Loucy (cell line): ENCODE data around the gene TCHHL1.

Experiments used
- H2AFZ ChIP-seq: fragments of 200-600 bp; sonication (generic); 2 replicates; pipeline ENCODE4 v1.6.0; 2016; ENCODE audit warnings: antibody characterized with exemption, mild to moderate bottlenecking, low read length, moderate library complexity
- H3F3A ChIP-seq: fragments of 200-600 bp; 2 replicates; pipeline ENCODE4 v1.6.0; 2016; ENCODE audit warnings: antibody characterized with exemption, low read depth, mild to moderate bottlenecking
- H3K27me3 ChIP-seq: fragments of 200-600 bp; sonication (generic); 2 replicates; pipeline ENCODE4 v1.6.1; 2014; ENCODE audit warnings: low read length, mild to moderate bottlenecking; ENCODE audit not compliant: insufficient read depth, poor library complexity, severe bottlenecking
- H3K36me3 ChIP-seq: fragments of 200-600 bp; sonication (generic); 2 replicates; pipeline ENCODE4 v1.6.1; 2016; ENCODE audit warnings: low read length; ENCODE audit not compliant: insufficient read depth
- H3K4me1 ChIP-seq: fragments of 200-600 bp; sonication (generic); 2 replicates; pipeline ENCODE4 v1.5.1; 2014; ENCODE audit warnings: low read length, mild to moderate bottlenecking; ENCODE audit not compliant: insufficient read depth, poor library complexity, severe bottlenecking
- H3K4me2 ChIP-seq: fragments of 200-600 bp; sonication (generic); 2 replicates; pipeline ENCODE4 v1.6.0; 2014; ENCODE audit warnings: antibody characterized with exemption, low read length, low read depth, mild to moderate bottlenecking; ENCODE audit not compliant: poor library complexity, severe bottlenecking
- H3K4me3 ChIP-seq: fragments of 200-600 bp; sonication (generic); 2 replicates; pipeline ENCODE4 v1.5.1; 2014; ENCODE audit warnings: low read length, mild to moderate bottlenecking, mixed read lengths; ENCODE audit not compliant: poor library complexity, severe bottlenecking
- H3K79me2 ChIP-seq: fragments of 200-600 bp; sonication (generic); 2 replicates; pipeline ENCODE4 v1.6.1; 2014; ENCODE audit warnings: low read length; ENCODE audit not compliant: insufficient read depth
- H3K9ac ChIP-seq: fragments of 200-600 bp; sonication (generic); 2 replicates; pipeline ENCODE4 v1.6.0; 2014; ENCODE audit warnings: mild to moderate bottlenecking, low read depth, low read length, moderate library complexity; ENCODE audit not compliant: poor library complexity, severe bottlenecking
- H3K9me2 ChIP-seq: fragments of 200-600 bp; sonication (generic); replicated peaks from 2 replicates; pipeline ENCODE4 v1.6.1; 2016; ENCODE audit warnings: low read depth, low read length, mixed read lengths
- H3K9me3 ChIP-seq: fragments of 200-600 bp; sonication (generic); 2 replicates; pipeline ENCODE4 v1.6.1; 2014; ENCODE audit warnings: mild to moderate bottlenecking, antibody characterized with exemption, low read length, low read depth; ENCODE audit not compliant: insufficient read depth
- H4K20me1 ChIP-seq: fragments of 200-600 bp; sonication (generic); 2 replicates; pipeline ENCODE4 v1.6.0; 2014; ENCODE audit warnings: antibody characterized with exemption, low read length, mild to moderate bottlenecking; ENCODE audit not compliant: insufficient read depth, poor library complexity, severe bottlenecking
- EZH2phosphoT487 ChIP-seq: fragments of 200-600 bp; IDR thresholded peaks from 2 replicates; pipeline ENCODE4 v1.6.1; 2018; ENCODE audit warnings: antibody characterized with exemption, mild to moderate bottlenecking, moderate library complexity, borderline replicate concordance
- TF ChIP-seq, protein P1 (sequence below): fragments of 200-600 bp; sonication (generic); conservative IDR thresholded peaks from 2 replicates; pipeline ENCODE4 v1.5.1; 2014; ENCODE audit warnings: mild to moderate bottlenecking, antibody characterized with exemption, low read length

Gene TCHHL1

DNA sequence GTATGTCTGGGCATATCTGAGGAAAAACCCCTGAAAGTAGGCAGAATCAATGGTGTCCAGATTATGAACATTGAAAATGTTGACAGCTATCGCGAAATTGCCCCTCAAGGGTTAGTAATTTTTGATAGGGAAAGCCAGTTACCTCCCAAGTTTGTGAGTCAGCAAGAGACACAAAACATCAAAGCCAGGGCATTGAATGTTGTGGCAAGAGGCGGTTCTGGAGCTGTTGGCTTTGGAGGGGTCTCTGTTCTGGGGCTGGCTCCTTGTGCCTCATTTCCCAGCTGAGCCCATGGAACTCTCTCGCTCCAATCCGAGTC, 41.5 kb downstream of the TCHHL1 start:
- no peaks in the 10 kb centered on the region for H3K9me2 ChIP-seq
- peaks cover 14% of the 10 kb centered on the region; the same call in 1 of the 2 replicates for H3F3A ChIP-seq
- peak overlapping the region; percentile 83 for H3K9ac ChIP-seq
- H3K9me3 ChIP-seq, result no peaks in the 10 kb centered on the region
- H3K4me2 ChIP-seq, result peak overlapping the region; percentile 82
- no peaks in the 10 kb centered on the region for H4K20me1 ChIP-seq
- H3K27me3 ChIP-seq, result no peaks in the 10 kb centered on the region
- H3K36me3 ChIP-seq, result no peaks in the 10 kb centered on the region
- no peaks in the 10 kb centered on the region for H3K79me2 ChIP-seq
- H2AFZ ChIP-seq, result no peak overlapping the region
- H3K4me3 ChIP-seq, result peak overlapping the region; percentile 72
- H3K4me1 ChIP-seq, result peaks cover 77% of the 10 kb centered on the region
- TF ChIP-seq, protein P1, sequence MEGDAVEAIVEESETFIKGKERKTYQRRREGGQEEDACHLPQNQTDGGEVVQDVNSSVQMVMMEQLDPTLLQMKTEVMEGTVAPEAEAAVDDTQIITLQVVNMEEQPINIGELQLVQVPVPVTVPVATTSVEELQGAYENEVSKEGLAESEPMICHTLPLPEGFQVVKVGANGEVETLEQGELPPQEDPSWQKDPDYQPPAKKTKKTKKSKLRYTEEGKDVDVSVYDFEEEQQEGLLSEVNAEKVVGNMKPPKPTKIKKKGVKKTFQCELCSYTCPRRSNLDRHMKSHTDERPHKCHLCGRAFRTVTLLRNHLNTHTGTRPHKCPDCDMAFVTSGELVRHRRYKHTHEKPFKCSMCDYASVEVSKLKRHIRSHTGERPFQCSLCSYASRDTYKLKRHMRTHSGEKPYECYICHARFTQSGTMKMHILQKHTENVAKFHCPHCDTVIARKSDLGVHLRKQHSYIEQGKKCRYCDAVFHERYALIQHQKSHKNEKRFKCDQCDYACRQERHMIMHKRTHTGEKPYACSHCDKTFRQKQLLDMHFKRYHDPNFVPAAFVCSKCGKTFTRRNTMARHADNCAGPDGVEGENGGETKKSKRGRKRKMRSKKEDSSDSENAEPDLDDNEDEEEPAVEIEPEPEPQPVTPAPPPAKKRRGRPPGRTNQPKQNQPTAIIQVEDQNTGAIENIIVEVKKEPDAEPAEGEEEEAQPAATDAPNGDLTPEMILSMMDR, result no peak
- TF ChIP-seq EZH2phosphoT487, result no peak

DNA sequence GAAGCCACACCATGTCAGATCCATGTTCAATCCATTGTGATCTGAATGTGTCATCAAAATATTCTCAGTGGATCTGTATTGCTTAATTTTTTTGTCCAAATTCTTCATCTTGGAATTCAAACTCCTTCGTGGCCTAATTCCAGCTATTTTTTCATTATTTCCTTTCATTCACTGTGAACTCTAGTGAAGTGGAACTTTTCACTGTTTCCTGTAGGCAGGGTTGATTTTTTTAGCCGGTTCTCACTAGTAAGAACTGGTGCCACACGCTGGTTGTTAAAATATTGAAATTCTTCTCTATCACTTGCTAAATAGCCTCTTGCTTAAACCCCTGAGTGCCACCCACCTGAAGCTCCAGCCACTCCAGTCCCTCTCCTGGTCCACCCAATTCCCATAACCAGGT, 44.5 kb downstream of the TCHHL1 start:
- peak overlapping the region; percentile 50; the same call in 1 of the 2 replicates for H2AFZ ChIP-seq
- no peaks in the 10 kb centered on the region for H3K9me2 ChIP-seq
- peak overlapping the region; percentile 21 for H3K9ac ChIP-seq
- H3K4me2 ChIP-seq, result peak overlapping the region; percentile 8
- no peaks in the 10 kb centered on the region for H3K9me3 ChIP-seq
- H3K27me3 ChIP-seq, result no peaks in the 10 kb centered on the region
- H3K4me1 ChIP-seq, result peaks cover 56% of the 10 kb centered on the region
- H3K4me3 ChIP-seq, result no peak overlapping the region
- TF ChIP-seq, protein P1, result peak; percentile 43
- no peak for TF ChIP-seq EZH2phosphoT487
- no peaks in the 10 kb centered on the region for H3K36me3 ChIP-seq
- no peaks in the 10 kb centered on the region for H3K79me2 ChIP-seq
- H4K20me1 ChIP-seq, result no peaks in the 10 kb centered on the region
- peaks cover 11% of the 10 kb centered on the region; the same call in 1 of the 2 replicates for H3F3A ChIP-seq

DNA sequence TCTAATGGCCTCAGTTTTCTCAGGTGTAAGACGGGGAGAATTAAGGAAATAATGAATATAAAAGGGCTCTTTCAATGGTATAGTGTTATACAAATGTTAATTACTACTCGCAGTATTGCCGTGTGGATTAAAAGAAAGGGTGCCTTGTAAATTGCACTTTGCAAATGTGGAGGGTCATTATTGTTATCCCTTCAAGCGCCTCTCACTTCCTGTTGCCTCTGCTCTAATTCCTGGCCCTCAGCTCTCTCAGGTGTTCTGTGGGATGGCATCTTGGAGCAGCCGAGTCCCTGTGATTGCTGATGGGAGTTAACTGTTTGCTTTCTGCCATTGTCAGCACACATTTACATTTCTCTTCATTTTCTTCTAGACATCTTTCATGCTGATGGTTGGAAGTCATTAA, 45.0 kb downstream of the TCHHL1 start:
- Histone ChIP-seq H3K9me2 (no peaks in the 10 kb centered on the region), H3K9ac (peak overlapping the region; percentile 21), H3K4me3 (no peak overlapping the region), H3F3A (peaks cover 9% of the 10 kb centered on the region; the same call in 1 of the 2 replicates), H3K36me3 (no peaks in the 10 kb centered on the region), H2AFZ (peak overlapping the region; percentile 50), H4K20me1 (no peaks in the 10 kb centered on the region), H3K4me2 (peak overlapping the region; percentile 8), H3K9me3 (no peaks in the 10 kb centered on the region), H3K4me1 (peaks cover 52% of the 10 kb centered on the region), H3K79me2 (no peaks in the 10 kb centered on the region), H3K27me3 (no peaks in the 10 kb centered on the region)
- TF ChIP-seq EZH2phosphoT487, result no peak
- TF ChIP-seq, protein P1, result no peak
